ENCODE results near the gene CCDC137. TPM values are rescaled to one million over a fixed set of nuclear protein-coding genes. Genes with fewer than 3 reads are reported as not detected.
A peak's percentile ranks its signal among the peaks of the same experiment; 100 is the strongest.

CCDC137 gene
- total RNA-seq, 4 donors from 2014 or later, result 18.2 to 25.6 (median 21.4) TPM

GRCh38 chr17:81656835-81657234 lies 9.7 kb upstream of the CCDC137 start:
- no peak for DNase-seq
- no peaks in the 10 kb centered on the region for H3K9me3 ChIP-seq
- peaks cover 0 to 28% (median 5%) of the 10 kb centered on the region in 3 donors for H3K4me1 ChIP-seq
- intact Hi-C loops (cut with DNase I), result no loop called here
- peaks cover 0 to 36% (median 0%) of the 10 kb centered on the region in 4 donors for H3K27me3 ChIP-seq
- no peak overlapping the region for H3K27ac ChIP-seq
- H3K4me3 ChIP-seq, result no peak overlapping the region
- TF ChIP-seq CTCF (IDR thresholded peaks at IDR 0.05), result no peak
- 51% methylated on average over 2 of the region's 4 CpGs; no CpG with 5 or more reads in 1 of the 2 donors for WGBS, 2 donors
- H3K36me3 ChIP-seq, result no peaks in the 10 kb centered on the region

- WGBS, 2 donors, result 59 to 73% methylated on average over 5 of the region's 5 CpGs
- peaks cover 0 to 37% (median 9%) of the 10 kb centered on the region in 3 donors for H3K4me1 ChIP-seq
- no peaks in the 10 kb centered on the region for H3K9me3 ChIP-seq
- H3K4me3 ChIP-seq, result no peak overlapping the region
- H3K27ac ChIP-seq, result peak overlapping the region in 3 of 4 donors; percentile 47 to 85 (median 80)
- H3K36me3 ChIP-seq, result peaks cover 0 to 2% (median 0%) of the 10 kb centered on the region in 3 donors
- TF ChIP-seq CTCF (IDR thresholded peaks at IDR 0.05), result no peak
- no peak for TF ChIP-seq POLR2A (IDR thresholded peaks at IDR 0.05)
- H3K27me3 ChIP-seq, result peaks cover 0 to 14% (median 0%) of the 10 kb centered on the region in 4 donors
- intact Hi-C loops (cut with DNase I), result no loop called here
- no peak for DNase-seq
Observed at GRCh38 chr17:81659038-81659437, 7.5 kb upstream of the CCDC137 start.

GRCh38 chr17:81660441-81660840 lies 6.1 kb upstream of the CCDC137 start:
- Histone ChIP-seq H3K27ac (peak overlapping the region in 3 of 4 donors; percentile 78 to 85 (median 80)), H3K4me1 (peaks cover 10 to 51% (median 22%) of the 10 kb centered on the region in 3 donors), H3K27me3 (peaks cover 0 to 1% (median 0%) of the 10 kb centered on the region in 4 donors), H3K4me3 (no peak overlapping the region), H3K36me3 (peaks cover 0 to 15% (median 0%) of the 10 kb centered on the region in 3 donors), H3K9me3 (no peaks in the 10 kb centered on the region)
- TF ChIP-seq POLR2A (IDR thresholded peaks at IDR 0.05), result no peak
- DNase-seq, result no peak
- 91 to 96% methylated on average over 6 to 9 of the region's 9 CpGs for WGBS, 2 donors
- intact Hi-C loops (cut with DNase I), result no loop called here

- TF ChIP-seq POLR2A (IDR thresholded peaks at IDR 0.05), result no peak
- no peak for TF ChIP-seq CTCF (IDR thresholded peaks at IDR 0.05)
- H3K27ac ChIP-seq, result no peak overlapping the region
- no peak overlapping the region for H3K4me3 ChIP-seq
- intact Hi-C loops (cut with DNase I), result no loop called here
- H3K27me3 ChIP-seq, result no peaks in the 10 kb centered on the region
- no peaks in the 10 kb centered on the region for H3K9me3 ChIP-seq
- H3K4me1 ChIP-seq, result peaks cover 16 to 61% (median 27%) of the 10 kb centered on the region in 3 donors
- peaks cover 0 to 15% (median 0%) of the 10 kb centered on the region in 3 donors for H3K36me3 ChIP-seq
- no peak for DNase-seq
- WGBS, 2 donors, result 87 to 92% methylated on average over 4 of the region's 4 CpGs
Observed at GRCh38 chr17:81662002-81662401, 4.5 kb upstream of the CCDC137 start.

GRCh38 chr17:81664051-81664470 lies 2.5 kb upstream of the CCDC137 start:
- H3K4me3 ChIP-seq, result no peak overlapping the region
- no peak for DNase-seq
- no peaks in the 10 kb centered on the region for H3K9me3 ChIP-seq
- no peaks in the 10 kb centered on the region for H3K27me3 ChIP-seq
- TF ChIP-seq POLR2A (IDR thresholded peaks at IDR 0.05) (no peak), CTCF (IDR thresholded peaks at IDR 0.05) (no peak)
- peaks cover 2 to 23% (median 3%) of the 10 kb centered on the region in 3 donors for H3K36me3 ChIP-seq
- intact Hi-C loops (cut with DNase I), result no loop called here
- peaks cover 30 to 77% (median 46%) of the 10 kb centered on the region in 3 donors for H3K4me1 ChIP-seq
- WGBS, 2 donors, result 45 to 67% methylated on average over 3 to 6 of the region's 7 CpGs
- H3K27ac ChIP-seq, result peak overlapping the region; percentile 14 to 73 (median 39)

Measured in esophagus squamous epithelium (tissue), 5 donors.